ENCODE results near the gene UMOD. TPM values are rescaled to one million over a fixed set of nuclear protein-coding genes. Genes with fewer than 3 reads are reported as not detected.

The UMOD gene
- total RNA-seq, 1 experiment from 2014 or later, result not detected

DNA sequence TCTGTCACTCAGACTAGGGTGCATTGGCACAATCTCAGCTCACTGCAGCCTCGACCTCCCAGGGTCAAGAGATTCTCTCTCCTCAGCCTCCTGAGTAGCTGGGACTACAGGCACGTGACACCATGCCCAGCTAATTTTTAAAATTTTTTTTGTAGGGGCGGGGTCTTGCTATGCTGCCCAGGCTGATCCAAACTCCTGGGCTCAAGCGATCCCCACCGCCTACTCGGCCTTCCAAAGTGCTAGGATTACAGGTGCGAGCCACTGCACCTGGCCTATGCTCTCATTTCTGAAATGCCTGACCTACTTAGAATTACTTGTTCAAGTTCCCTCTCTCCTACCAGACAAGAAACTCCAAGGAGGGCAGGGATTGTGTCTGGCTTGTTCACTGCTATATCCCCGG lies 20.1 kb downstream of the UMOD start:
- H3K9me2 ChIP-seq (ENCODE audit: insufficient read depth), result no peaks in the 10 kb centered on the region
- H3K79me2 ChIP-seq (ENCODE audit: low read depth), result no peaks in the 10 kb centered on the region
- no peak overlapping the region for H3K4me2 ChIP-seq
- no peaks in the 10 kb centered on the region for H3K4me1 ChIP-seq (replicated peaks; ENCODE audit: insufficient read depth)
- peaks cover 18% of the 10 kb centered on the region for H3K27me3 ChIP-seq (ENCODE audit: insufficient read depth, low read depth)
- BruUV-seq (replicated peaks), result no TSS peak
- H3K9me3 ChIP-seq (ENCODE audit: insufficient read depth, low read depth), result no peaks in the 10 kb centered on the region
- POLR2A ChIA-PET (ENCODE audit: unreplicated experiment), result no interaction called here
- H3K27ac ChIP-seq, result no peak overlapping the region
- intact Hi-C loops (cut with micrococcal nuclease; ENCODE audit: unreplicated experiment), result no loop called here
- no peak overlapping the region for H3K4me3 ChIP-seq
- CTCF ChIA-PET, result no interaction called here
- no peak for DNase-seq
- H3K36me3 ChIP-seq (ENCODE audit: low read depth), result no peaks in the 10 kb centered on the region
- no peaks in the 10 kb centered on the region for H4K20me1 ChIP-seq (ENCODE audit: insufficient read depth)
- no peak overlapping the region for H2AFZ ChIP-seq
- TF ChIP-seq EZH2 (IDR thresholded peaks at IDR 0.05; ENCODE audit: low read depth), result no peak
- TF ChIP-seq, protein P1, sequence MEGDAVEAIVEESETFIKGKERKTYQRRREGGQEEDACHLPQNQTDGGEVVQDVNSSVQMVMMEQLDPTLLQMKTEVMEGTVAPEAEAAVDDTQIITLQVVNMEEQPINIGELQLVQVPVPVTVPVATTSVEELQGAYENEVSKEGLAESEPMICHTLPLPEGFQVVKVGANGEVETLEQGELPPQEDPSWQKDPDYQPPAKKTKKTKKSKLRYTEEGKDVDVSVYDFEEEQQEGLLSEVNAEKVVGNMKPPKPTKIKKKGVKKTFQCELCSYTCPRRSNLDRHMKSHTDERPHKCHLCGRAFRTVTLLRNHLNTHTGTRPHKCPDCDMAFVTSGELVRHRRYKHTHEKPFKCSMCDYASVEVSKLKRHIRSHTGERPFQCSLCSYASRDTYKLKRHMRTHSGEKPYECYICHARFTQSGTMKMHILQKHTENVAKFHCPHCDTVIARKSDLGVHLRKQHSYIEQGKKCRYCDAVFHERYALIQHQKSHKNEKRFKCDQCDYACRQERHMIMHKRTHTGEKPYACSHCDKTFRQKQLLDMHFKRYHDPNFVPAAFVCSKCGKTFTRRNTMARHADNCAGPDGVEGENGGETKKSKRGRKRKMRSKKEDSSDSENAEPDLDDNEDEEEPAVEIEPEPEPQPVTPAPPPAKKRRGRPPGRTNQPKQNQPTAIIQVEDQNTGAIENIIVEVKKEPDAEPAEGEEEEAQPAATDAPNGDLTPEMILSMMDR (conservative IDR thresholded peaks at IDR 0.05), result no peak
- H3F3A ChIP-seq (ENCODE audit: insufficient read depth, low read depth), result no peaks in the 10 kb centered on the region

DNA sequence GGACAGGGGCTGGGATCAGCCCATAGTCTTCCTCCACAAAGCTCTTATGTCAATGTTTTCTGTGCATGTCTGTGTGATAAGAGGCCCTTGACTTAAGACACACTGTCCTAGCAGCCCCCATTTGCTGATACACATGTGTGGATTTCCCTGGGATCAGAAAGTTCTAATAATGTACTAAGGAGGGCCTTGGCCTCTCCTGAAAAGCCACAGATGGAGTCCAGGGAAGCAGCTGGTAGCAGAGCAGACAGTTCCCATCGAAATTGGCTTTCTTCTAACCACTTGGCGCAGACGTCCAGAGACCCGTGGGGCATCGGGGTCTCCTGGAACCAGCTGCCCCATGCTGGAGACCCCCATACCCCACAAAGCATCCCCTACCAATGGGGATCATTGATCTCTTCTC lies 20.9 kb downstream of the UMOD start:
- intact Hi-C loops (cut with micrococcal nuclease; ENCODE audit: unreplicated experiment), result no loop called here
- CTCF ChIA-PET, result no interaction called here
- BruUV-seq (replicated peaks), result no TSS peak

DNA sequence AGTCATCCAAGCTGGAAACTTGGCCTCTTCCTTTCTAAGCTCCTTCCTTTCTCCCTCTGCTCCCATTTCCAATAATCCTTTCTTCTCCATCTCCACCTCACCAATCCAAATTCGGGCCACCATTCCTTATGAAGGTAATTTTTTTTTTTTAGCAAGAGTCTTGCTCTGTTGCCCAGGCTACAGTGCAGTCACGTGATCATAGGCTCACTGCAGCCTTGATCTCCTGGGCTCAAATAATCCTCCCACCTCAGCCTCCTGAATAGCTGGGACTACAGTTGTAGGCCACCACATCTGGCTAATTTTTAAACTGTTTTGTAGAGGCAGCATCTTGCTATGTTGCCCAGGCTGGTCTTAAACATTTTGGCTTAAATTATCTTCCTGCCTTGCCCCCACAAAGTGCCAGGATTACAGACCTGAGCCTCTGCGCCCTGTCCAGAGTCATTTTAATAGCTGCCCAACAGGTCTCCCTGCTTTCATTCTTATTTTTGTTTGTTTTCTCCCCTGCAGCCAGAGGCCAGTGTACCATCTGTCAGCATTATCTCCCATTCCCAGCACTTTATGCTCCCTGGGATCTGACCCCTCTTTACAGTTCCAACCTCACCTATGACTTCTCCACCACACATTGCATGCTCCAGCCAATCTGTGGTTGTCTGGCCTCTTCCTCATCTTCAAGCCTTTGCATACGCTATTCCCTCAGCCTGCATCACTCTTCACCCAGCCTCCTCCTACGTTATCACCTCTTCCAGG lies 22.9 kb downstream of the UMOD start:
- intact Hi-C loops (cut with micrococcal nuclease; ENCODE audit: unreplicated experiment), result no loop called here
- Histone ChIP-seq H2AFZ (no peak overlapping the region), H3K27ac (no peak overlapping the region), H4K20me1 (ENCODE audit: insufficient read depth) (no peaks in the 10 kb centered on the region), H3K4me3 (no peak overlapping the region), H3K79me2 (ENCODE audit: low read depth) (no peaks in the 10 kb centered on the region), H3K27me3 (ENCODE audit: insufficient read depth, low read depth) (peaks cover 8% of the 10 kb centered on the region; the same call in 1 of the 2 replicates), H3K4me1 (replicated peaks; ENCODE audit: insufficient read depth) (no peaks in the 10 kb centered on the region), H3K9me3 (ENCODE audit: insufficient read depth, low read depth) (no peaks in the 10 kb centered on the region), H3K4me2 (no peak overlapping the region), H3F3A (ENCODE audit: insufficient read depth, low read depth) (no peaks in the 10 kb centered on the region), H3K9me2 (ENCODE audit: insufficient read depth) (no peaks in the 10 kb centered on the region), H3K36me3 (ENCODE audit: low read depth) (no peaks in the 10 kb centered on the region)
- ChIA-PET POLR2A (ENCODE audit: unreplicated experiment) (no interaction called here), CTCF (interaction anchor here (0.6 kb wide), 1 partner anchor 57 kb away, joined by 3 read pairs; no protein-coding TSS in a partner anchor)
- BruUV-seq (replicated peaks), result no TSS peak
- no peak for DNase-seq
- TF ChIP-seq, protein P1 (conservative IDR thresholded peaks at IDR 0.05), result no peak
- TF ChIP-seq EZH2 (IDR thresholded peaks at IDR 0.05; ENCODE audit: low read depth), result no peak

More for the DNA sequence above, 20.9 kb downstream of the UMOD start:
- Histone ChIP-seq H3K79me2 (ENCODE audit: low read depth) (no peaks in the 10 kb centered on the region), H2AFZ (no peak overlapping the region), H3K4me3 (no peak overlapping the region), H3K4me1 (replicated peaks; ENCODE audit: insufficient read depth) (no peaks in the 10 kb centered on the region), H3K27me3 (ENCODE audit: insufficient read depth, low read depth) (peaks cover 12% of the 10 kb centered on the region; the same call in 1 of the 2 replicates), H3K36me3 (ENCODE audit: low read depth) (no peaks in the 10 kb centered on the region), H4K20me1 (ENCODE audit: insufficient read depth) (no peaks in the 10 kb centered on the region), H3K4me2 (no peak overlapping the region), H3K27ac (no peak overlapping the region), H3K9me3 (ENCODE audit: insufficient read depth, low read depth) (no peaks in the 10 kb centered on the region), H3F3A (ENCODE audit: insufficient read depth, low read depth) (no peaks in the 10 kb centered on the region), H3K9me2 (ENCODE audit: insufficient read depth) (no peaks in the 10 kb centered on the region)
- TF ChIP-seq, protein P1 (conservative IDR thresholded peaks at IDR 0.05), result no peak
- TF ChIP-seq EZH2 (IDR thresholded peaks at IDR 0.05; ENCODE audit: low read depth), result no peak
- POLR2A ChIA-PET (ENCODE audit: unreplicated experiment), result interaction anchor here (0.6 kb wide), 1 partner anchor 29 kb away, joined by 14 read pairs; no protein-coding TSS in a partner anchor
- no peak for DNase-seq
